Measurements from ENCODE around the gene CEND1. TPM values are rescaled to one million over a fixed set of nuclear protein-coding genes. Genes with fewer than 3 reads are reported as not detected.

The CEND1 gene
- total and polyA plus RNA-seq, 4 donors: 13.0 to 176 (median 92.5) TPM

DNA sequence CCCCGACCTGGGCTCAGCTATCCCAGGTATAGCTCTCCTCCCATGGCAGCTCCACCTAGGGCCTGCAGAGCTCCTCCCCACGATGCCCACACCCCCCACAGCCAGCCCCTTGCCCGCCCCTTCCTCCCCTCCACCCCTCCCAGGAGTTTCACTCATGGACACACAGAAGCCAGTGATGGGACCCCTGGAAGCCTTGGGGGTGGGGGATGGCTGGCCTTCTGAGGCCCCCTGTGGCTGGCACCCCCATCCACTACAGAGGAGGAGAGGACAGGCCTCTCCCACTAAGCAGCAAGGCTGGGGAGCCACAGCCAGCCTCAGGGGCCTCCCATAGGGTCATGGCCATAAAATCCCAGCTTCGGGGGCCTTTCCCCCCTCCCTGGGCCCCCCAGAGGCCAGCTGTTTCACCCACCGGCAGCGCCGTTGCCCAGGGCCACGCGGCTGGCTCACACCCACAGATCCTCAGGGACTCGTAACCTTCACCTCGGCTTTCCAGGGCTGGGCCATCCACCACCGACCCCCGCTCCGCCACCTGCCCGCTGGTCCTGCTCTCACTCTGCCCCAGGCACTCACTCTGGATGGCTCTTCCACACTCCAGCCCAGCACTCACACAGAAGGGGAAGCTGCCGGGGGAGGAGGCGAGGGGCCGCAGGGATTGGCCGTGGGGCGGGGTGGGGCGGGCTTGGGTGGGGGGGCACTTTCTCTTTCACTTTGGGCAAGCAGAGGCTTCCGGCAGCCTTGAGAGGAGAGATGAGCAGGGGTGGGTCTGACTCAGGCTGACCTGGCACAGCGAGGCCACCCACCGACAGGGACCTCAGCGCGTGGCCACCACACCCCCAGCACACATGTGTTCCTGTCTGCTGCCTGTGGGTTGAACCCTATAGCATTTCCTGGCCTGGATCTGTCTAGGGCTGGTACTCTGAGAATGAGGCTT is 6.0 kb upstream of the CEND1 start:
- DNase-seq (ENCODE audit: low read depth in 4 of 6, low spot score in 6 of 6): peak in 2 of 6 donors; percentile 28 to 72

GRCh38 chr11:794766-795633 is 5.1 kb upstream of the CEND1 start:
- H3K27ac ChIP-seq (ENCODE audit: low read depth, low read length): peak overlapping the region; percentile 71
- H3K27me3 ChIP-seq (ENCODE audit: control insufficient read depth, insufficient read depth, low read length): no peaks in the 10 kb centered on the region
- no peak overlapping the region for H3K4me3 ChIP-seq (ENCODE audit: low read depth, low read length)
- peaks cover 54% of the 10 kb centered on the region for H3K4me1 ChIP-seq (ENCODE audit: control insufficient read depth, insufficient read depth, low read length)
- WGBS (ENCODE audit: insufficient coverage): 76% methylated on average over 25 of the region's 38 CpGs
- no peak for DNase-seq (ENCODE audit: low read depth in 4 of 6, low spot score in 6 of 6)
- H3K9me3 ChIP-seq (ENCODE audit: control insufficient read depth, insufficient read depth, low read length): no peaks in the 10 kb centered on the region
- H3K36me3 ChIP-seq (ENCODE audit: control insufficient read depth, insufficient read depth, low read length): peaks cover 66% of the 10 kb centered on the region

More for the DNA sequence above, 6.0 kb upstream of the CEND1 start:
- peaks cover 45% of the 10 kb centered on the region for H3K4me1 ChIP-seq (ENCODE audit: control insufficient read depth, insufficient read depth, low read length)
- H3K27ac ChIP-seq (ENCODE audit: low read depth, low read length): peak overlapping the region; percentile 96
- peaks cover 71% of the 10 kb centered on the region for H3K36me3 ChIP-seq (ENCODE audit: control insufficient read depth, insufficient read depth, low read length)
- 13% methylated on average over 14 of the region's 26 CpGs for WGBS (ENCODE audit: insufficient coverage)
- no peaks in the 10 kb centered on the region for H3K27me3 ChIP-seq (ENCODE audit: control insufficient read depth, insufficient read depth, low read length)
- H3K4me3 ChIP-seq (ENCODE audit: low read depth, low read length): peak overlapping the region; percentile 86
- no peaks in the 10 kb centered on the region for H3K9me3 ChIP-seq (ENCODE audit: control insufficient read depth, insufficient read depth, low read length)

DNA sequence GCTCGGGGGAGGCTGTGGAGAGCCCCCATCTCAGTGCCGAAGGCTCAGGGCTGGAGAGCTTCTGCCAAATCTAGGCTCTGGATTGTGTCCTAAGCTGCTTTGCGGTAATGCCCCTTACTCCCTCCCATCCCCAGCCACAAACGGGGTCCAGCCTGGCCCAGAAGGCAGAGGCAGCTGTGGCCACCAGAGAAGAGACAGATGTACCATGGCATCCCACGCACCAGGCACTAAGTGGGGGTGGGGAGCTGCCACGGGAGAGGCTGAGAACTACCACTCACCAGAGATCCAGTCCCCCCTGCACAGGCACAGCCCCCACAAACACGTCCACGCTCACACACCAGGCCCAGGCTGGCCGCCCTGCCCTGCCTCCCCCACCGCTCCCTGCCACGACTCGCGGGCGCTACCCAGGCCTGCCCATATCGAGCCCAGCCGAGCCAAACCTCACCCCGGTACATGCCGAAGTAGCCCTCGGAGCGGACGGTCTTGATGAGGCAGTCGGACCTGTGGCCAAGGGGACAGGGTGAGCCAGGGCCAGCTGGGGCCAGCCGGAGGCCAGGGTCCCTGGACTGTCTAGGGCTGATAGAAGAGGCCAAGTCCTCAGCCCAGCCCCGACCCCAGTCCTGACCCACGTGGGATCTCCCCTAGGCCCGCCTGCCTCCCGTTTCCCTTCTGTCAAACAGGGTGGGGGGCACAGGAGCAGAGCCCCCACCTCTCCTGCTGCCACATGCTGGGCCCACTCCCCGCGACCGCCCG is 4.3 kb upstream of the CEND1 start:
- Histone ChIP-seq H3K27me3 (ENCODE audit: control insufficient read depth, insufficient read depth, low read length) (peaks cover 3% of the 10 kb centered on the region), H3K36me3 (ENCODE audit: control insufficient read depth, insufficient read depth, low read length) (peaks cover 60% of the 10 kb centered on the region), H3K4me1 (ENCODE audit: control insufficient read depth, insufficient read depth, low read length) (peaks cover 61% of the 10 kb centered on the region), H3K4me3 (ENCODE audit: low read depth, low read length) (no peak overlapping the region), H3K9me3 (ENCODE audit: control insufficient read depth, insufficient read depth, low read length) (no peaks in the 10 kb centered on the region), H3K27ac (ENCODE audit: low read depth, low read length) (no peak overlapping the region)
- WGBS (ENCODE audit: insufficient coverage): 91% methylated on average over 27 of the region's 31 CpGs
- no peak for DNase-seq (ENCODE audit: low read depth in 4 of 6, low spot score in 6 of 6)

DNA sequence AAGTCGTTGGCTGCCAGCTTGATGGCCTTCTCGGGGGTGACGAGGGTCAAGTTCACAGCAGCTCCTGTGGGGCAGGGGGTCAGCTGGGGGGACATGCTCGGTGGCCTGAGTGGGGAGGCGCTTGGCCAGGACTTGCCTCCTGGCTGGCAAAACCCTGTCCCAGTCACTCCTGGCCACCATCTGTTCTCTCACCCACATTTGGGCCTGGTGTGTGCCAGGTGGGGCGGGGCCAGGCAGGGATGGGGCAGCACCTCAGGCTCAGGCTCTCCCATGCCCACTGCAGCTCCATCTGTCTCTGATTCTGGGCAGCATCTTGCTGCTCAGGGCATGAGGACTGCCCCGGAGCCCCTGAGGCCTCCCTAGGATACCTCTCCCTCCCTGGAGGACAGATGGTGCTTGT is 3.7 kb upstream of the CEND1 start:
- peaks cover 3% of the 10 kb centered on the region for H3K27me3 ChIP-seq (ENCODE audit: control insufficient read depth, insufficient read depth, low read length)
- DNase-seq (ENCODE audit: low read depth in 4 of 6, low spot score in 6 of 6): no peak
- no peak overlapping the region for H3K4me3 ChIP-seq (ENCODE audit: low read depth, low read length)
- no peaks in the 10 kb centered on the region for H3K9me3 ChIP-seq (ENCODE audit: control insufficient read depth, insufficient read depth, low read length)
- WGBS (ENCODE audit: insufficient coverage): 77% methylated on average over 4 of the region's 7 CpGs
- no peak overlapping the region for H3K27ac ChIP-seq (ENCODE audit: low read depth, low read length)
- H3K4me1 ChIP-seq (ENCODE audit: control insufficient read depth, insufficient read depth, low read length): peaks cover 64% of the 10 kb centered on the region
- H3K36me3 ChIP-seq (ENCODE audit: control insufficient read depth, insufficient read depth, low read length): peaks cover 61% of the 10 kb centered on the region

DNA sequence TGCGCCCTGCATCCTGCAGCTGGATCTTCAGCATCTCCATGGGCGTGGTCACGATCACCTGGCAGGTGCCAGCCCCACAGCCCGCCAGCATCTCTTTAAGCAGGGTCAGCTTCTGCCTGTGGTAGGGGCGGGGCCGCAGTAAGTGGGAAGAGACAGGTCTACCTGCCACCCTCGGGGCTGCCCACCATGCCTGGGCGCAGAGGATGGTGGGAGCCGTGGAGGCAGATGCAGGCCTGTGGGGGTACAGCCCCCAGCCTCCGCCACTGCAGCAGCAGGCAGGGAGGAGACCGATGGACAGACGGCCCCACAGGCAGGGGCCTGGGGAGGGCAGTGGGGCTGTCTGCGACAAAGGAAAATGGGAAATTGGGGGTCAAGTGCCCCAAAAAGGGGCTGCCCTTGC is 3.0 kb upstream of the CEND1 start:
- DNase-seq (ENCODE audit: low read depth in 4 of 6, low spot score in 6 of 6): no peak
- Histone ChIP-seq H3K4me1 (ENCODE audit: control insufficient read depth, insufficient read depth, low read length) (peaks cover 67% of the 10 kb centered on the region), H3K4me3 (ENCODE audit: low read depth, low read length) (no peak overlapping the region), H3K27ac (ENCODE audit: low read depth, low read length) (no peak overlapping the region), H3K9me3 (ENCODE audit: control insufficient read depth, insufficient read depth, low read length) (no peaks in the 10 kb centered on the region), H3K27me3 (ENCODE audit: control insufficient read depth, insufficient read depth, low read length) (peaks cover 3% of the 10 kb centered on the region), H3K36me3 (ENCODE audit: control insufficient read depth, insufficient read depth, low read length) (peaks cover 67% of the 10 kb centered on the region)
- 95% methylated on average over 11 of the region's 13 CpGs for WGBS (ENCODE audit: insufficient coverage)

- peaks cover 71% of the 10 kb centered on the region for H3K36me3 ChIP-seq (ENCODE audit: control insufficient read depth, insufficient read depth, low read length)
- peaks cover 3% of the 10 kb centered on the region for H3K27me3 ChIP-seq (ENCODE audit: control insufficient read depth, insufficient read depth, low read length)
- H3K27ac ChIP-seq (ENCODE audit: low read depth, low read length): no peak overlapping the region
- 89% methylated on average over 14 of the region's 15 CpGs for WGBS (ENCODE audit: insufficient coverage)
- no peaks in the 10 kb centered on the region for H3K9me3 ChIP-seq (ENCODE audit: control insufficient read depth, insufficient read depth, low read length)
- H3K4me1 ChIP-seq (ENCODE audit: control insufficient read depth, insufficient read depth, low read length): peaks cover 70% of the 10 kb centered on the region
- DNase-seq (ENCODE audit: low read depth in 4 of 6, low spot score in 6 of 6): no peak
- no peak overlapping the region for H3K4me3 ChIP-seq (ENCODE audit: low read depth, low read length)
Observed at GRCh38 chr11:792535-792821, 2.6 kb upstream of the CEND1 start.

- Histone ChIP-seq H3K36me3 (ENCODE audit: control insufficient read depth, insufficient read depth, low read length) (peaks cover 77% of the 10 kb centered on the region), H3K27me3 (ENCODE audit: control insufficient read depth, insufficient read depth, low read length) (peaks cover 3% of the 10 kb centered on the region), H3K27ac (ENCODE audit: low read depth, low read length) (no peak overlapping the region), H3K4me3 (ENCODE audit: low read depth, low read length) (no peak overlapping the region), H3K4me1 (ENCODE audit: control insufficient read depth, insufficient read depth, low read length) (peaks cover 64% of the 10 kb centered on the region), H3K9me3 (ENCODE audit: control insufficient read depth, insufficient read depth, low read length) (no peaks in the 10 kb centered on the region)
- WGBS (ENCODE audit: insufficient coverage): 90% methylated on average over 36 of the region's 49 CpGs
- no peak for DNase-seq (ENCODE audit: low read depth in 4 of 6, low spot score in 6 of 6)
Observed at GRCh38 chr11:791658-792534, 2.0 kb upstream of the CEND1 start.

DNA sequence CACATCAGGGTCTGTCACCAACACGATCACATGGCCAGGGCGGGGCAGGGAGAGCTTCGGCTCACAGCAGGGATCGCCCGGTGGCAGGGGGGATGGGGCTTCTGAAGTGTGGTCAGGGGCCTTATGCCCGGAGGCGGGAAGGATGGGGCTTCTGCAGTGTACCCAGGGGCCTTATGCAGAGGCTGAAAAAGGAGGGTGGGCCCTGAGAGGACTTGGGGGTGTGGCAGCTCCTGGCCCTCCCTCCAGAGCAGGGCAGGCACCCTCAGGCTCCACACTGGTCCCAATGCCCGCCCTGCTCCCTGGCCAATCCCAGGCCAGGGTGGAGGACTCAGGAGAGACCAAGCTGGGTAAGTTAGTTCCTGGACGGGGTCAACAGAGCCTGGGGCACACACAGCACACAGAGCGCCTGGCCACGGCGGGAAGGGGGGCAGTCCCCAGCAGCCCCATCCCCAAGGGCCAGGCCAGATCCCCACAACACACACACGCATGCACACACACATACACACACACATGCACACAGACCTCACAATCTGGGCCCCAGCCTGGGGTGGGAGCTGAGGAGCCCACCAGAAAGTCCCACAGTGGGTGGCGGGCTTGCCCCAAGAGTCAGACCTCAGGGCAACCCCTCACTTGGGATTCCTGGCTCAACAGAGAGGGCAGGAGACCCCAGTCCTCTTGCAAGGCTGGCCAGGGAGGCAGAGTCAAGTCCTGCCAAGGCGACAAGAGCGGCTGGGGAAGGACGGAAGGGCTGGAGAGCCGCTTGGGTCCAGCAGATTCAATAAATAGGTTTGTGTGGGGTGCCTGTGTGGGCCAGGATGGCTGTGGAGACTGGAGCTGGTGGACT is 1.1 kb upstream of the CEND1 start:
- H3K4me3 ChIP-seq (ENCODE audit: low read depth, low read length): no peak overlapping the region
- H3K36me3 ChIP-seq (ENCODE audit: control insufficient read depth, insufficient read depth, low read length): peaks cover 83% of the 10 kb centered on the region
- DNase-seq (ENCODE audit: low read depth in 4 of 6, low spot score in 6 of 6): no peak
- peaks cover 3% of the 10 kb centered on the region for H3K27me3 ChIP-seq (ENCODE audit: control insufficient read depth, insufficient read depth, low read length)
- no peaks in the 10 kb centered on the region for H3K9me3 ChIP-seq (ENCODE audit: control insufficient read depth, insufficient read depth, low read length)
- H3K27ac ChIP-seq (ENCODE audit: low read depth, low read length): no peak overlapping the region
- WGBS (ENCODE audit: insufficient coverage): 54% methylated on average over 18 of the region's 18 CpGs
- peaks cover 55% of the 10 kb centered on the region for H3K4me1 ChIP-seq (ENCODE audit: control insufficient read depth, insufficient read depth, low read length)

Measured in spinal cord (tissue), 10 donors.